NT2/D1 (cell line): ENCODE data around the gene VIT.

ENCODE experiments used
- YY1 ChIP-seq: IDR thresholded peaks from 2 replicates; pipeline ENCODE4 v1.6.1; 2011; ENCODE audit not compliant: insufficient read length, insufficient read depth
- ZNF274 ChIP-seq: IDR thresholded peaks from 2 replicates; pipeline ENCODE4 v1.6.1; 2011; ENCODE audit warnings: mild to moderate bottlenecking, low read depth, low read length

DNA sequence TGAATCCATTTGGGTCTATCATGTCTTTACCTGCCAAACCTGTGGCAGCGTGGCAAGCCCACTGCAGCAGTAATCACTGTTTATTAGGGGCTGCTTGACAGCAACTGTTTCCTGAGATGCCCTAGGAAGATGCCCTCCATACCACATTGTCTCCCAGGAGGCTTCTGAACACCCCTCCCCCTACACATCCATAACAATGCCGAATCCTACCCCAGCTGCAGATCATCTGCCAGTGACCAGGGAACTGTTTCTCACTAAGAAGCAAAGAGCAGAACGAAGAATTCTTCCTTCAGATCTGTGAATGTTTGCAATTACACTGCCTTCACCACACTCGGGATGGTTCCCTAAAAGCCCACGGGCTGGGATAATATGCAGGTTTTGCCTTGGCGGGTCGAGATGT lies 127.8 kb downstream of the VIT start:
- TF ChIP-seq YY1, result no peak
- no peak for TF ChIP-seq ZNF274
